Measurements from ENCODE around the gene BRI3.
A peak's percentile ranks its signal among the peaks of the same experiment; 100 is the strongest.

Gene BRI3, protein sequence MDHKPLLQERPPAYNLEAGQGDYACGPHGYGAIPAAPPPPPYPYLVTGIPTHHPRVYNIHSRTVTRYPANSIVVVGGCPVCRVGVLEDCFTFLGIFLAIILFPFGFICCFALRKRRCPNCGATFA

DNA sequence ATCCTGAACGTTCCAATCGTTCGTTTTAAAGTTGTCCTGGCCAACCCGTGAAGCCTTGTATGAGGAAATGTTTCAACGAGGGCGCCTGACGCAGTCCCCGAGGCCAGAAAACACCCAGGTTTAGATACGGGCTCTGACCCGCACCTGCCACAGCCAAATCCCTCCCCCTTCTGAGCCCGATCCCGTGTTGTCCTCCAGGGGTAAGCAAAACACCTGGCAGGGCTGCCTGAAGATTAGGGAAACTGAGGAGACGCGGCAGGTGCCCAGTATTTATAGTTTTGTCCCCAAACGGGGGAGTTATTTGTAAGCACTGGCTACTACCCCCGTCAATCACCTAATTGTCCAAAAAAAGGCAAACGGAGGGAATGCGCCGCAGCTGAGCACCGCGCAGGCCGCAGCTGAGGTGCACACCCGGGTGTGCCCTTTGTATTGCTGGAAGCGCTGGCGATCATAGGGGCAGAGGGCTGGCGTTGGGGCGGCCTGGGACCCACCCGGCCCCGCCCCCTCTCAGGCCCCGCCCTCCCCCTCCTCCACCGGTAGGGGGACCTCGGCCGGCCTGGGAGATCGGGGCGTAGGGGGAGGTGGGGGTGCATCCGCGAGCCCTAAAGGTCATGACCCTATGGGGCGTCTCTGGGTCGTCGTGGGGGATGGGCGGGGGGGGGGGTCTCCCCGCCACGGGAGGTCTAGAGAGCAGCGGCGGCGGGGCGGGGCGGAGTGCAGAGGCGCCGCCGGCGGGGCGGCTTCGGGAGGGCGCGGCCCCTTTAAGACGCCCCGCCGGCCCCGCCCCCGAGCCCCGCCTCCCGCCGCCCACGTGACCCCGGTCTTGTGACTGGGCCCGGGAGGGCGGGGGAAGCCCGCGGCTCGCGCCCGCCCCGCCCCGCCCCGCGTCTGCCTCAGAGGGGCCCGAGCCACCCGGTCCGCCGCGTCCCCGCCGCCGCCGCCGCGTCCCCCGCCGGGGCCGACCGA lies at the start of gene BRI3:
TSS of gene BRI3 (plus strand) at position 896 of the 966 bp plus-strand sequence. CDS start 110 bp downstream, outside the sequence.
- peak; percentile 95 for DNase-seq (ENCODE audit: low read depth, low spot score)

DNA sequence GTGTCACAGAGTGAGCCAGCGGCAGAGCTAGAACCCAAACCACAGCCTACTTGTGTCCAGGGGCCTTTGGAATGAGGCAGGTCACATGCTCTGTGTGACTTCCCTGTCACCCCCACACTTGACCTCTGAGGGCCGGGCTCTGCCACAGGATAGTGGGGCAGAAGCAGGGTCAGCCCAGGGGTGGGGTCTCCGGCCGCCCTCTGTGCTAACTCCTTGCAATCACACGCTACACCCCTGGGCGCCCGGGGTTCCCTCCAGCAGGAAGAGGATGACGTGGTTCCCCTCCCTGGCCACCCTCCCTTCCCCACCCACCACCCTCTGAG lies 49.3 kb upstream of the BRI3 start:
- DNase-seq (ENCODE audit: low read depth, low spot score): no peak

DNA sequence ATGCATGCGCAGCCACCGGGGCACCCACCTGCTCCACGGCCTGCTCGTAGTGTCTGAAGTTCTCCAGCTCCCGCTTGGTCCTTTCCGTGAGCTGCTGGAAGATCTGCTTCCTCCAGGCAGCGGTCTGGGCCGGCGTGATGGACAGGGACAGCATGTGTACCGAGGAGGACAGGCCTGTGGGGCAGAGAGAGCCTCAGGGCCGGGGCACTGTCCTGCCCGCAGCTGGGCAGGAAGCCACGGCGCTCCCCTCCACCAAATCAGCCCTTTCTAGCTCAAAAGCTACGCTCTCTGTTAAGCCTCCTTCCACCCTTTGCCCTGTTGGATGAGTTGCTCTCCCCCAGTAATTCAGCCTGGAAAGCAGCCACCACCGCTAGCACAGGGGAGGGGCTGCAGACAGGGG lies 48.7 kb upstream of the BRI3 start:
- no peak for DNase-seq (ENCODE audit: low read depth, low spot score)

DNA sequence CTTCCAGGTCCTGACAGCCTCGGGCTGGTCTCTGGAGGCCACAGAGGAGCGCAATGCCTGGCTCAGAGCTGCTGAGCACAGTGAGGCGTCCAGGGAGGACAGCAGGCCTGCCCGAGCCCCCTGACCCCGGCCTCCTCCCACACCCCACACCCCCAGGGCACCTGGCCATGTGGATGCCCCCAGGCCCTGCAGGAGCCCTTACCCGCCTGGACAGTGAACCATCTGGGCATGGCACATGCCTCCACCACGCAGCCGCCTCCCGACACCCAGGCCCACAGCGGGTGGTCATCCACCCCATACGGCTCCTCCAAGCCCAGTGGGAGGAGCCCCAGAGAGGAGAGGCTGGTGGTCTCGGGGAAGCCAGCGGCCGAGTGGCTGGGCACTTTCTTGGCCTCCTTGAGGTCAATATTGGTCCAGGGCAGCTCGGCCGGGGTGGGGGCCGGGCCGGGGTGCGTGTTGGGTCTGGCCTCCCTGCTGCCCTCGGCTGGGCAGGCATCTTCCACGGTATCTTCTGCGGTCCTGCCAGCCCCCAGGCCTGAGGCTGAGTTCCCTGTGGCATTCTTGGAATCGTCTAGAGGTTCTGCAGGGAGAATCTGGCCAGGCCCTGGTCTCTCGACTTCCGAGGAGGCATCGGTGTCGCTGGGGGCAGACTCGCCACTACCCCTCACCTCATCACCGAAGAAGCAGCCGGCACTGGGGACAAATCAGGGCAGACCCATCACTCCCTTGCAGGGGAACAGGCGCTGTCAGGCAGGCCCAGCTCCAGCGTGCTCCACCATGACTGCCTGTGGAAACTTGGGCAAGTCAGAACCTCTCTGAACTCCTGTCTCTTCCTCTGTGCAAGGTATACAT lies 48.0 kb upstream of the BRI3 start:
- DNase-seq (ENCODE audit: low read depth, low spot score): no peak

DNA sequence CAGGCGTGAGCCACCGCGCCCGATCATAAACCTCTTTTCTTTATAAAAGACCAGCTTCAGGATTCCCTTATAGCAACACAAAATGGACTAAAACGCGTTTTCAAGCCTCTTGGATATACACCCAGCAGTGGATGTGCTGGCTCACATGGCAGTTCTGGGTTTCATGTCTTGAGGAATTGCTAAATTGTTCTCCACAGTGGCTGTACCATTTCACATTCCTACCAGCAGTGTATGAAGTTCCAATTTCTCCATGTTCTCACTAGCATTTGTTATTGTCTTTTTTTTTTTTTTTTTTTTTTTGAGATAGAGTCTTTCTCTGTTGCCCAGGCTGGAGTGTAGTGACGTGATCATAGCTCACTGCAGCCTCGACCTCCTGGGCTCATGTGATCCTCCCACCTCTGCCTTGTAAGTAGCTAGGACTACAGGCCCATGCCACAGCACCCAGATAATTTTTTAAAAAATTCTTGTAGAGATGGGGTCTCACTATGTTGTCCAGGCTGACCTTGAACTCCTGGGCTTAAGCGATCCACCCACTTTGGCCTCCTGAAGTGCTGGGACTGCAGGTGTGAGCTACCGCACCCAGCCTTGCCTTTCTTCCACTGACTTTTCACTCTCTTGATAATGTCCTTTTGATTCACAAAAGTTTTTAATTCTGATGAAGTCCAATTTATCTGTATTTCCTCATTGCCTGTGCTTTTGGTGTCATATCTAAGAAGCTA lies 46.9 kb upstream of the BRI3 start:
- no peak for DNase-seq (ENCODE audit: low read depth, low spot score)

DNA sequence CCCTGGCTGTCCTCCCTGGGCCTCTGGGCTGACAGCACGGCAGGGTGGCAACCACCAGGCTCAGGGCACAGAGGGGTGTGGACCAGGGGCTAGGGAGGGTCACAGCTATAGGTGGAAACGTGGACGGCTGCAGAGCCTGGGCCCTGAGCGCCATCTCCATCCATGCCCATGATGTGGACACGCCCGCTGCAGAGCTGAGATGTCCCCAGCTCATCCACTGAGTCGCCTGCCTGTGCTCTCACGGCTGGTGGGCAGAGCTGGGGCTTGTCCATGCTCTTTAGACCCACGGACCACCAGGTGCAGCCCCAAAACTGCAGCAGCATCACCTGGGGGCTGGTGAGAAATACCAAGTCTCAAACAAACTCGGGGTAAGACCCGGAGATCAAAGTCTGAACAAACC lies 45.6 kb upstream of the BRI3 start:
- no peak for DNase-seq (ENCODE audit: low read depth, low spot score)

DNA sequence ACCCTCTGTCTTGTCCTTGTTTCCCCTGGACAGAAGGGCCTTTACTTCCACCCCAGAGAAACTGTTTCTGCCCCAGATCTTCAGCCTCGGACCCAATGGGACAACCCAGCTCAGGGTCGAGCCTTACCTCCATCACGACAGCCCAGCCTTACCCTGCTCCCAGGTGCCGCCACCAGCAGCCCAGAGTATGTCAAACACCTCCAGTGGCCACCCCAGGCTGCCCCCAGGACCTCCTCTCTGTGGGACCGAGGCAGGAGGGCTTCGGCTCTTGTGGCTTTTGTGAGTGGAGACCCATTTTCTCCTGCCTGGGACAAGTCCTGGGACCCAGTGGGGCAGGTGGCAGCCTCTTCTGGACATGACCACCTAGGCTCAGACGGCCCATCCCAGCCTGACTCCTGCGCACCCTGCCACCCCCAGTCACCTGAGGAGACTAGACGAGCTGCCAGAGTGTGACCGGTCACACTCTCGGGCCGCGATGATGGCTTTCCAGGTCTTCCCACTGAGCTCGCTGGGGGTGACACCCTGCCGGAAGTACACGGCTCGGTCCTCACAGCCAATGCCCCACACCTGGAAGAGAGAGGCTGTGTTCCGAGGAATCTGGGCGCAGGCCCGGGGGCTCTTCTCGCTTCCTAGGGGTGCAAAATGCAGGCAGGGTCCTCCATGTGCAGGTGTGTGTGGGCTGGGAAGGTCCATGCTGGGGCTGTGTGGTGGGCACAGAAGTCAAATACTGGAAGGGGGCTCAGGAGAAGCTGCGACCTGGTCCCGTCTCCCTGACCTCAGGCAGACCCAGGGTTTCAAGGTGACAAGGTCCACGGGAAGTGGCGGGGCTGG lies 44.9 kb upstream of the BRI3 start:
- no peak for DNase-seq (ENCODE audit: low read depth, low spot score)

DNA sequence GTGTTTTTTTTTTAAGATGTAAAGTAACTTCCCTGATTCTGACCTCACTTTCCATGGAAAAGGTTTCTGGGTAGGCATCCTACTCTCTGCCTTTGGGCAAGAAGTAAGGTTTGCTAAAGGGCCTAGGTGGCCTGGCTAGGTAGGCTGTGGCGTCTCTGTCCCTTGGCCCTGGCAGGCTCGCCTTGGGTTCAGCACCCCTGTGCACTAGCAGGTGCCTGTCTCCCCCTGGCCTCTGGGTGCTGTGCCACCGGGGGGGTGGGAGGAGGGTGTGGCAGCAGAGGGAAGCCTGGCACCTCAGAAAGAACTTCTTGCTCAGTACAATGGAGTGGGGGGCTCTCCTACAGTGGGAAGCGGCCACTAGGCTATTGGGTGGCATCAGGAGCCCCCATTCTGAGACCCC lies 43.4 kb upstream of the BRI3 start:
- no peak for DNase-seq (ENCODE audit: low read depth, low spot score)

DNA sequence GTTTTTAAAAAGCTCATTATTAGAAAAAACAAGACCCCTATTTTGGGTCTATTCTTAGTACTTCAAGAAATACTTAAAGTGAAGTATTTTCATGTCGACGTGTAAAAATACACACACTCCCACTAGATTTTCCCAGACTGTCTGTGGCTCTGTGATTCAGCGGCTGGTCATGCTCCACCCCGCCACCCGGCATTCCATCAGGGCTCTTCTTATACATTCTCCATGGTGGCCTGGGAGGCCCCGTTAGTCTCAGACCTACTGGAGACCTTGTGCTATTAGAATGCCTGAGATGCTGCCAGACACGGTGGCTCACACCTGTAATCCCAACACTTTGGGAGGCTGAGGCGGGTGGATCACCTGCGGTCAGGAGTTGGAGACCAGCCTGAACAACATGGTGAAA lies 42.5 kb upstream of the BRI3 start:
- peak; percentile 70 for DNase-seq (ENCODE audit: low read depth, low spot score)

DNA sequence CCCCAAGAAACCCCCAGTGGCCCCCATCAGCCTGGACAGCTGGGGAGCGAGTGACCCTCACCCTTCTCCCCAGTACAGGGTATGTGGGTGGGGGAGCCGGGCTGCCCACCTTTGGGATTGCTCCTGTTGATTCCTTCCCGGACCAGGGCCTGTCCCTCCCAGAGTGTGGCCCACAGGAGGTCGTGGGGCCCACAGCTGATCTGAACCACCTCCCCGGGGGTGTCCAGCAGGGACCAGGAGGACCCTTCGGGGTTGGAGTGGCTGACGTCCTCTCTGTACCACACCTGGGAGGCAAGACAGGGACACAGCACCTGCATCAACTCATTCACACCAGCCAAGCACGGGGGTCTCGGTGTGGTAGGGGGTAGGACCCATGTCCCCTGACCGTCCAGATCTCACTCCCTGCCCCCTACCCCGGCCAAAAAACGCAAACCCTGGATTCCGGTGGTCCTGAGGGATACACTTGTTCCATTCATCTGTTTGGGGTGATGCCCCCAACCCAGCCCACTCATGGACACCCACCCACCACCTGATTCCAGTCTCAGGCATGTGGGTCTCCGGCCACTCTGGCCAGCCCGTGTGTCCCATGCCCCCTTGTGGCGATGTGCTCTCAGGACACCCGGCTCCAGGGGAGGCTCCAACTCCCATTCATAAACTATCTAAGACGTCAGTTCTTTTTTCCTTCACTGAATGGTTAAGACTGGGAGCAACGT lies 40.4 kb upstream of the BRI3 start:
- peak; percentile 69 for DNase-seq (ENCODE audit: low read depth, low spot score)

DNA sequence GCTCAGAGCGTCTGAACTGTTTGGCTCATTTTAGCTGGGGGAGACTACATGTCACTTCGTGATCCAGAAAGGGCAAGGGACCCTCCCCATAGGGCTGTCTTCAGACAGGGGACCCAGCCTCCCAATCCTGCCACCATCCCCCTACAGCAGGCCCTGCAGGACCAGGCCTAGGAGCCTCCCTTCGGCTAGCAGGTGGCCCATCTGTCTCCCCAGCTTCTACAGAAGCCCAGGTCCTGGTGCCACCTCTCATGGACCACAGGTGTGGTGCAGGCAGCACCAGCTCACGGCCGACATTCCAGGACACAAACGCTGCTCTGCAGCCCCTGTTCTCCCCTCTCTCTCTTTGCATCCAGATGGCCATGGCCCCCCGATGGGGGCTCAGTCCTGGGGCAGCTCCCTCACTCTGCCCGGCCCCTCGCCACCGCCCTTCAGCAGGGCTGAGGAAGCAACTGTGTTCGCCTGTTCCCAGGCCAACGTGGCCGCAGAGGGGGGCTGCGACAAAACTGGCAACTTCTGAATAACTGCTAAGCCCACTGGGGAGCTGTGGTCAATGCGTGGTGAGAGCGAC lies 39.7 kb upstream of the BRI3 start:
- no peak for DNase-seq (ENCODE audit: low read depth, low spot score)

DNA sequence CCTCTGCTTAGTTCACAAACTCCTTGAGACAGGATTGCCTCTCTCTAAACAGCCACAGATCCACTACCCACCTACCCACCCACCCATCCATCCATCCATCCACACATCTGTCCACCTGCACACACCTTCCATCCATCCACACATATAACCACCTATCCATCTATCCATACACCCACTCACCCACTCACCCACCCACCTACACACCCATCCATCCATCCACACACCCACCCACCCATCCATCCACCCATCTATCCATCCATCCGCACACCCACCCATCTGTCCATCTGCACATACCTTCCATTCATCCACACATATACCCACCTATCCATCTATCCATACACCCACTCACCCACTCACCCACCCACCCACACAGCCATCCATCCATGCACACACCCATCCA lies 39.1 kb upstream of the BRI3 start:
- DNase-seq (ENCODE audit: low read depth, low spot score): no peak

DNA sequence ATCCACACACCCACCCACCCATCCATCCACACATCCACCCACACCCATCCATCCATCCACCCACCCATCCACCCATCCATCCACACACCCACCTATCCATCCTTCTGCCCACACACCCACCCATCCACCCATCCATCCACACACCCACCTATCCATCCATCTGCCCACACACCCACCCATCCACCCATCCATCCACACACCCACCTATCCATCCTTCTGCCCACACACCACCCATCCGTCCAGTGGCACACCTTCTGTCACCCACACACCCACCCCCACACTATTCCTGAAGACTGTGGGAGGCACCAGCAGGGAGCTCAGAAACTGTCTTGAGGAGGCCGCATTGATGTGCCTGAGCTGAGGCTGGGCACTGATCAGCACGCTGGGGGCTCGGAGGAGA lies 38.6 kb upstream of the BRI3 start:
- DNase-seq (ENCODE audit: low read depth, low spot score): no peak

DNA sequence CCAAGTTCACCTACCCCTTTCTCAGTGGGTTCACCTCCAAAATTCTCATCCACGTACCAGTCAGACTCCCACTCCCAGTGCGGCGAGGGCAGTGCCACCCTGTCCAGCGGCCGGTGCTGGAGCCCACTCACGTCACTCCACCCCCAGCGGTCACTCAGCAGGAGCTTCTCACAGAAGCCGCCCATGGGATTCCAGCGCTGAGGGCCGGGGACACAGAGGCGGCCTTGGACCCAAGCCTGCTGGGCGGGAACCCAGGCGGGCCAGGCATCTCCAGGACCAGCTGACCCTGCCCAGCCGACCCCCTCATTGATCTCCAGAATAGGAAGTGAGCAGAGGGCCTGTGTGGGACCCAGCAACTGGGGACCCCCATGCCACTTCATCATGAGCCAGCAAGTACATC lies 36.6 kb upstream of the BRI3 start:
- no peak for DNase-seq (ENCODE audit: low read depth, low spot score)

DNA sequence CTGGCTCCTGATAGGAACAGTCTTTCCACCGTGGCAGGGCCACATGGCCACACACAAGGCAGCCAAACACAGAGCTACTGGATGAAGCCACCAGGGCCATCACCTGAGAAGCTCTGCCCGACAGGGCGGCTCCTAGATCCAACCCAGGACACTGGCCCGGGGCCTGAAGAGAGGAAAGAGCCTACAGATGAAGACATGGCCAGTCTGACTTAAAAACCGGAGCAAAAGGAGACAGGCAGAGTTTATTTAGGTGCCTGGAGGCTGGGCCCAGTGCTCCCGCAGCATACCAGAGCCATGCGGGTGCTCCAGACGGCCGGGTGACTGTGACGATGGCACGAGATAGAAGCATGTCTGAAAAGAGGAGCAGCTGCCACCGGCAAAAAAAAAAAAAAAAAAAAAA lies 33.3 kb upstream of the BRI3 start:
- no peak for DNase-seq (ENCODE audit: low read depth, low spot score)

DNA sequence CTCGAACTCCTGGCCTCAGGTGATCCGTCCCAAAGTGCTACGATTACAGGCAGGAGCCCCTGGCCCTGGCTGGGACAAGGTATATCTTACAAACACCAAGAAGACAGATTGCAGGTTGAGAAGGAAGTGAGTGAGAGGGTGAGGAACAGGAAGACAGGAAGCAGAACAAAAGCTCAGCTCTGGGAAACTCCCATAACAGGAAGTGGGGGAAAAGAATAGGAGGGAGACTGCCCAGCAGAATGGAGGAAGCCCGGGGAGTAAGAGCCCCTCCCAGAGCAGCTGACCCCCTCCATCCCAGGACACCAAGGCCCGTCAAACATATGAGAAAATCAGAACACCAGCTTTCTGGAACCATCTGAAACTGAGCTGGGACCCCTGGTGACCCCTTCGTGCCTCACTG lies 32.4 kb upstream of the BRI3 start:
- no peak for DNase-seq (ENCODE audit: low read depth, low spot score)

DNA sequence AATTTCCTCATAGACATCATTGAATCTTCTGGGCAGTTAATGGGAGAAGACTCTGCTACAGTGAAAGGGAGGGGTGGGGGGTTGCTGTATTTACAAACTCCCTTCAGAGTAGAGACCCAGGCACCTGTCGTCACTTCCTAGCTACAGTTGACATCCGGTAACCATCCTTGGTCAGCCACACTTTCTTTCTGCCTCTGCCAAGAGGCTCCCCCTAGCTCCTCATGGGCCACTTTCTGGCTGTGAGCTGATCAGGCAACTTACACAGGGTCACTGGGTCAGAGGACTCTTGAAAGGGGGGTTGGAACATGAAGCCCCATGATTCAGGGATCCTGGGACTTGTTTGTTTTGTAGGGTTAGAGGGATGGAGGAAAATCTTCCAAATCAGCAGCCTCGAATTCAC lies 30.7 kb upstream of the BRI3 start:
- no peak for DNase-seq (ENCODE audit: low read depth, low spot score)

DNA sequence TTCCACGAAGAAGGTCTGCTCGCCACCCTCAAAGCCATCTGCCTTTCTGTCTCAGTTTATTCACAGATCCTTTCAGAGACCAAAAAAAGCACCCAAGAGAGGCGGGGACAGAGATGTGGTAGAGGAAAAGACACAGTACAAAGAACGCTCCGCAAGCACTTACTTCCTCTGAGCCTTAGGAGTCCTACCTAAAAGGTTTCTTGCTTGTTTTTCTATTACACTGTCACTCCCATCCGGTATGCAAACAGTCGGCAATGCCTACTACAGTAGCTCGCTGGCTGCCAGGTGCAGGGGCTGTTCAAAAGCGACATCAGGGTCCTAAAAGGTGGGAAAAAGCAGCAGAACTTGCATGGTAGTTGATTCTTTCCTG lies 30.3 kb upstream of the BRI3 start:
- DNase-seq (ENCODE audit: low read depth, low spot score): no peak

DNA sequence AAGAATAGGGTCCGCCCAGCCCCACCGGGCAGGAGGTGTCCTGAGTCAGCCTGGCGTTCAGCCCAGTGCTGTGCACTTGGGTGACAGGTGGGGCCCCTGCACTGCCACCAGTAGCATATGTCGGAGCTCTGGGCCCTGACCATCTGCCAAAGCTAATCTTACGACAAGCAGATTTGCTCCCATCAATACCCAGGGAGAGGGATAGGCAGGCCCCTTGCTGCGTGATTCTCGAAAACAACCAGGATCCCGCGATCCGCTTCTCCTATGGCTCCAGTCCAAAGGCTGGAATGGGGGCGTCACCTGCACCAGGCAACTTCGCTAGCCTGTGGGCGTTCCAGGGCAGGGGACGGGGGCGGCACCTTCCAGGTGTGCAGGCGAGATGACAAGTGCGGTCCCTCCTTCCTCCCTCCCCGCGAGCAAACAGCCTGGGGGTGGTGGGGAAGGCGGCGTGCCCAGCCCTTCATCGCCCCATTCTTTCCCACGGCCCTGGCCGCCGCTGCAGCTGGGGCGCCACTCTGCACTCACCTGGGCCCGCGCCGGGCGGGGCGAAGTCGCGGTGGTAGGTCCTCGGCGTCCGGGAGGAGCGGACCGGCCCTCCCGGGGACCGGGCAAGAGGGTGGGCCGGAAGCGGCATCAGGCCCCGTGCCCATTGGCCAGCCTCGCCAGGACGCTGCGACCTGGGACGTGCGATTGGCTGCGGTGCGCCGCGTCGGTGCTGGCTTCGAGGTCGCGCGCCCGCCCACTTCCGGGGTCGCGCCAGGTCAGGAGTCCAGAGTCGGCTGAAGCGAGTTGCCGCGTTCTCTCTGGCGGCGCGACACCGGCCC lies 29.7 kb upstream of the BRI3 start, which contains the start of gene TECPR1:
TSS of gene TECPR1 (minus strand) at position 632 of the 824 bp plus-strand sequence. CDS start 6,086 bp downstream, outside the sequence.
- peak; percentile 97 for DNase-seq (ENCODE audit: low read depth, low spot score)
